Chondrocyte (in vitro differentiated cells): ENCODE data around the gene CDC42. TPM values are rescaled to one million over a fixed set of nuclear protein-coding genes. Genes with fewer than 3 reads are reported as not detected.

Experiments
- DNase-seq: peaks from one replicate; pipeline ENCODE4 v3.0.0; 2021; ENCODE audit warnings: mixed read lengths, low spot score
- H3K27ac Mint-ChIP-seq: one replicate; pipeline ENCODE4 v1.8.0; 2021; ENCODE audit warnings: mild to moderate bottlenecking, moderate library complexity, mixed read lengths; ENCODE audit not compliant: unreplicated experiment
- H3K27me3 Mint-ChIP-seq: 2 replicates; pipeline ENCODE4 v1.8.0; 2021; ENCODE audit warnings: low read depth, mixed read lengths
- H3K36me3 Mint-ChIP-seq: 2 replicates; pipeline ENCODE4 v1.8.0; 2021; ENCODE audit warnings: low read depth, mixed read lengths
- H3K4me1 Mint-ChIP-seq: 2 replicates; pipeline ENCODE4 v1.8.0; 2021; ENCODE audit warnings: low read depth, mild to moderate bottlenecking, mixed read lengths
- H3K4me3 Mint-ChIP-seq: one replicate; pipeline ENCODE4 v1.8.0; 2021; ENCODE audit warnings: mild to moderate bottlenecking, moderate library complexity, mixed read lengths; ENCODE audit not compliant: unreplicated experiment
- H3K9me3 Mint-ChIP-seq: 2 replicates; pipeline ENCODE4 v1.8.0; 2021; ENCODE audit warnings: low read depth, mixed read lengths
- CTCF ChIP-seq: fragments of 200-600 bp; sonication (generic); IDR thresholded peaks from 2 replicates; pipeline ENCODE4 v1.5.0; 2021; ENCODE audit warnings: antibody characterized with exemption, mild to moderate bottlenecking, moderate library complexity
- total RNA-seq: library from RNA; stranded (reverse); gene quantifications from 3 replicates; pipeline ENCODE4 v1.2.1, GENCODE V29; 2021

The CDC42 gene
- total RNA-seq, 1 donor from 2014 or later: 272 TPM

- no peak for DNase-seq
- Mint-ChIP-seq H3K4me1 (peaks cover 20% of the 10 kb centered on the region), H3K4me3 (no peak overlapping the region), H3K9me3 (no peaks in the 10 kb centered on the region), H3K27me3 (no peaks in the 10 kb centered on the region), H3K27ac (peak overlapping the region; percentile 45), H3K36me3 (no peaks in the 10 kb centered on the region)
- no peak for TF ChIP-seq CTCF
Measured at GRCh38 chr1:22132517-22133235, 80.2 kb downstream of the CDC42 start.

DNA sequence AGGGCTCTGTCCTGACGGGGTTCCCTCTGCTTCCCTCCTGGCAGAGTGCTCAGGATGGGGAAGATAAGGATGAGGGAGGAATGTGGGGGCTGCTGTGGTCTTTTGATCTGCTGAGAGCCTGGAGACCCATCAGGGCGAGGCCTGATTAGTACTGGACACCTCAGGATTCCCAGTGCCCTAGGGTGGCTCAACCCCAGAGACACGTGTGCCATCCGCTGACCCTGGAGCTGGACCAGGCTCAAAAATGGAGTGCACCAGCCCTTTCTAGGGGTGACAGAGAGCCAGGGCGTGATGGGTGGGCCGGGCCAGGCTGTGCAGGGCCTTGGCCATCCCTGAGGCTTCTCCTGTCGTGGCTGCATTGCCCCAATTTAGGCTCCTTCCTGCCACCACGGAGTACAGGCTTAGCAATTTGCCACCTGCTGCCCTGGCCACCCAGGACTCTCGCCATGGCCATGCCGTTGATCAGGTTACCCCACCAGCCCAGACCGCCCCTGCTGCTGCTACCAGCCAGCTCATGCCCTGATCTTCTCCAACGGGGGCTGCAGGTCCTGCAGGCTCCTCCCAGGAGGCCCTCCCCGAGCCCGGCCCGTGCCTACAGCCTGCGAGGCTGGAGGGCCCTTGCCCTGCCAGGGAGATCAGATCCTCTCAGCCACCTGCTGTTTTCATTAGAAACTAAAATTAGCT is 80.9 kb downstream of the CDC42 start:
- DNase-seq: no peak
- Mint-ChIP-seq H3K27ac (no peak overlapping the region), H3K36me3 (no peaks in the 10 kb centered on the region), H3K4me3 (no peak overlapping the region), H3K4me1 (peaks cover 20% of the 10 kb centered on the region), H3K9me3 (no peaks in the 10 kb centered on the region), H3K27me3 (peaks cover under 1% of the 10 kb centered on the region)
- no peak for TF ChIP-seq CTCF

DNA sequence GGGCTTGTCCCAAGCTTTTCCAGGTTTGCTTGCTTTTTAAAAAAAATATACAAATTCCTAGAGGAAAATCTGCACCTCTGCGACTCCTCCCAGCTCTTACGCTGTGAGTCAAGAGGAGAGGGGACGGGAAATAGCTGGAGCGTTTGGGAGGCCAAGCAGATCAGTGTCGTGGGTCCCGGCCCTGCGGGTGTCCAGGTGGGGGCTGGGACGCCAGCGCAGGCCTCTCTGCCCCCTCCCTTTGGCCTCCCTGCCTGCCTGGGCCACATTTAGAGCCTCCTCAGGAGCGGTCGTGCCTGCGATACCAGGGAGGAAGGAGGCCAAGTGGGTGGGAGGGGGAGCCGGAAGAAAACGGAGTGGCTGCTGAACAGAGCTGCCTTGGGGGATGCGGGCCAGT is 81.4 kb downstream of the CDC42 start:
- no peak for TF ChIP-seq CTCF
- H3K36me3 Mint-ChIP-seq: no peaks in the 10 kb centered on the region
- no peak for DNase-seq
- H3K4me3 Mint-ChIP-seq: no peak overlapping the region
- H3K4me1 Mint-ChIP-seq: peaks cover 20% of the 10 kb centered on the region
- H3K27ac Mint-ChIP-seq: no peak overlapping the region
- peaks cover 1% of the 10 kb centered on the region for H3K27me3 Mint-ChIP-seq
- H3K9me3 Mint-ChIP-seq: no peaks in the 10 kb centered on the region

GRCh38 chr1:22137004-22137720 is 84.7 kb downstream of the CDC42 start:
- Mint-ChIP-seq H3K36me3 (no peaks in the 10 kb centered on the region), H3K27ac (no peak overlapping the region), H3K9me3 (no peaks in the 10 kb centered on the region), H3K27me3 (peaks cover 13% of the 10 kb centered on the region), H3K4me1 (peaks cover 26% of the 10 kb centered on the region), H3K4me3 (no peak overlapping the region)
- TF ChIP-seq CTCF: no peak
- no peak for DNase-seq

- H3K27ac Mint-ChIP-seq: no peak overlapping the region
- TF ChIP-seq CTCF: no peak
- H3K4me1 Mint-ChIP-seq: peaks cover 13% of the 10 kb centered on the region
- H3K4me3 Mint-ChIP-seq: no peak overlapping the region
- no peaks in the 10 kb centered on the region for H3K9me3 Mint-ChIP-seq
- peaks cover 19% of the 10 kb centered on the region for H3K27me3 Mint-ChIP-seq
- DNase-seq: no peak
- H3K36me3 Mint-ChIP-seq: no peaks in the 10 kb centered on the region
Measured at GRCh38 chr1:22139066-22139594, 86.6 kb downstream of the CDC42 start.
